BLaER1 (cell line): ENCODE measurements around the gene FALEC.

Experiments used
- H3K27ac ChIP-seq: shearing (Covaris generic); formaldehyde crosslinking; 2 replicates; pipeline ENCODE4 v1.8.1; 2022
- H3K27me3 ChIP-seq: shearing (Covaris generic); formaldehyde crosslinking; 2 replicates; pipeline ENCODE4 v1.8.1; 2022
- H3K36me3 ChIP-seq: shearing (Covaris generic); formaldehyde crosslinking; 2 replicates; pipeline ENCODE4 v1.8.1; 2022
- H3K4me1 ChIP-seq: shearing (Covaris generic); formaldehyde crosslinking; 2 replicates; pipeline ENCODE4 v1.8.1; 2022
- H3K4me2 ChIP-seq: shearing (Covaris generic); formaldehyde crosslinking; 2 replicates; pipeline ENCODE4 v1.8.1; 2022
- H3K4me3 ChIP-seq: shearing (Covaris generic); formaldehyde crosslinking; 2 replicates; pipeline ENCODE4 v1.8.1; 2022
- H3K9ac ChIP-seq: shearing (Covaris generic); formaldehyde crosslinking; 2 replicates; pipeline ENCODE4 v1.8.1; 2022
- H3K9me3 ChIP-seq: shearing (Covaris generic); formaldehyde crosslinking; 2 replicates; pipeline ENCODE4 v1.8.1; 2022
- H4K20me1 ChIP-seq: shearing (Covaris generic); formaldehyde crosslinking; 2 replicates; pipeline ENCODE4 v1.8.1; 2022
- Cebpa-rat ChIP-seq: shearing (Covaris generic); IDR thresholded peaks from 2 replicates; pipeline ENCODE4 v1.8.1; 2022

Gene FALEC

GRCh38 chr1:150537732-150538684 is 22.5 kb downstream of the FALEC start:
- Histone ChIP-seq H4K20me1 (no peaks in the 10 kb centered on the region), H3K36me3 (no peaks in the 10 kb centered on the region), H3K9me3 (no peaks in the 10 kb centered on the region), H3K27me3 (no peaks in the 10 kb centered on the region), H3K4me2 (peak overlapping the region; percentile 21), H3K4me3 (no peak overlapping the region), H3K4me1 (peaks cover 9% of the 10 kb centered on the region), H3K9ac (no peak overlapping the region), H3K27ac (no peak overlapping the region)
- no peak for TF ChIP-seq Cebpa-rat

GRCh38 chr1:150543500-150544143 is 28.1 kb downstream of the FALEC start:
- no peak overlapping the region for H3K4me3 ChIP-seq
- H3K36me3 ChIP-seq: no peaks in the 10 kb centered on the region
- no peak overlapping the region for H3K27ac ChIP-seq
- H3K4me2 ChIP-seq: no peak overlapping the region
- no peaks in the 10 kb centered on the region for H3K9me3 ChIP-seq
- H3K27me3 ChIP-seq: peaks cover 5% of the 10 kb centered on the region; the same call in 1 of the 2 replicates
- TF ChIP-seq Cebpa-rat: no peak
- no peak overlapping the region for H3K9ac ChIP-seq
- H3K4me1 ChIP-seq: peaks cover 7% of the 10 kb centered on the region
- no peaks in the 10 kb centered on the region for H4K20me1 ChIP-seq

- H3K4me3 ChIP-seq: no peak overlapping the region
- no peak overlapping the region for H3K4me2 ChIP-seq
- no peak for TF ChIP-seq Cebpa-rat
- H3K4me1 ChIP-seq: 0 out of 2 replicates have a peak, but pooled peaks cover 6% of the 10 kb centered on the region
- H4K20me1 ChIP-seq: no peaks in the 10 kb centered on the region
- H3K27me3 ChIP-seq: peaks cover 8% of the 10 kb centered on the region; the same call in 1 of the 2 replicates
- no peak overlapping the region for H3K9ac ChIP-seq
- H3K36me3 ChIP-seq: no peaks in the 10 kb centered on the region
- no peak overlapping the region for H3K27ac ChIP-seq
- H3K9me3 ChIP-seq: no peaks in the 10 kb centered on the region
Measured at GRCh38 chr1:150544204-150544603, 28.7 kb downstream of the FALEC start.

GRCh38 chr1:150545486-150546032 is 30.0 kb downstream of the FALEC start:
- Histone ChIP-seq H3K4me1 (peaks cover 9% of the 10 kb centered on the region), H3K9me3 (no peaks in the 10 kb centered on the region), H4K20me1 (0 out of 2 replicates have a peak, but pooled peaks cover 2% of the 10 kb centered on the region), H3K36me3 (no peaks in the 10 kb centered on the region), H3K27ac (no peak overlapping the region), H3K9ac (no peak overlapping the region), H3K27me3 (peaks cover 12% of the 10 kb centered on the region; the same call in 1 of the 2 replicates), H3K4me2 (no peak overlapping the region), H3K4me3 (no peak overlapping the region)
- no peak for TF ChIP-seq Cebpa-rat

GRCh38 chr1:150546294-150546937 is 30.9 kb downstream of the FALEC start:
- H3K4me3 ChIP-seq: no peak overlapping the region
- peaks cover 18% of the 10 kb centered on the region for H3K4me1 ChIP-seq
- H3K9me3 ChIP-seq: no peaks in the 10 kb centered on the region
- peaks cover 12% of the 10 kb centered on the region; the same call in 1 of the 2 replicates for H3K27me3 ChIP-seq
- H3K36me3 ChIP-seq: no peaks in the 10 kb centered on the region
- TF ChIP-seq Cebpa-rat: no peak
- H3K4me2 ChIP-seq: no peak overlapping the region
- H3K27ac ChIP-seq: no peak overlapping the region
- H4K20me1 ChIP-seq: 0 out of 2 replicates have a peak, but pooled peaks cover 4% of the 10 kb centered on the region
- no peak overlapping the region for H3K9ac ChIP-seq

GRCh38 chr1:150548324-150548631 is 32.7 kb downstream of the FALEC start:
- peak overlapping the region; percentile 97 for H3K4me2 ChIP-seq
- H3K36me3 ChIP-seq: no peaks in the 10 kb centered on the region
- 0 out of 2 replicates have a peak, but pooled peaks cover 4% of the 10 kb centered on the region for H4K20me1 ChIP-seq
- no peak overlapping the region for H3K27ac ChIP-seq
- no peaks in the 10 kb centered on the region for H3K9me3 ChIP-seq
- H3K4me3 ChIP-seq: peak overlapping the region; percentile 68
- H3K27me3 ChIP-seq: peaks cover 12% of the 10 kb centered on the region; the same call in 1 of the 2 replicates
- peak overlapping the region; percentile 75; the same call in 1 of the 2 replicates for H3K9ac ChIP-seq
- TF ChIP-seq Cebpa-rat: no peak
- peaks cover 37% of the 10 kb centered on the region for H3K4me1 ChIP-seq

- peak within 1 kb of the TSS; percentile 97 for H3K4me2 ChIP-seq
- H3K36me3 ChIP-seq: no peaks in the 10 kb centered on the region
- peak within 1 kb of the TSS; percentile 68 for H3K4me3 ChIP-seq
- H3K27ac ChIP-seq: peak within 1 kb of the TSS; percentile 58
- H3K9ac ChIP-seq: peak within 1 kb of the TSS; percentile 75
- no peak for TF ChIP-seq Cebpa-rat
- H3K9me3 ChIP-seq: no peaks in the 10 kb centered on the region
- H4K20me1 ChIP-seq: 0 out of 2 replicates have a peak, but pooled peaks cover 4% of the 10 kb centered on the region
- H3K4me1 ChIP-seq: peaks cover 39% of the 10 kb centered on the region
- peaks cover 12% of the 10 kb centered on the region; the same call in 1 of the 2 replicates for H3K27me3 ChIP-seq
Measured at GRCh38 chr1:150548632-150549495, 33.3 kb downstream of the FALEC start, which contains the start of gene ADAMTSL4. Gene ADAMTSL4 (plus strand): TSS chr1:150549408. CDS start chr1:150552289, 2,881 bp downstream.

GRCh38 chr1:150549496-150550221 is 34.1 kb downstream of the FALEC start:
- Histone ChIP-seq H3K4me3 (peak overlapping the region; percentile 68; the same call in 1 of the 2 replicates), H3K27ac (no peak overlapping the region), H3K4me2 (peak overlapping the region; percentile 97), H3K27me3 (peaks cover 12% of the 10 kb centered on the region; the same call in 1 of the 2 replicates), H3K36me3 (no peaks in the 10 kb centered on the region), H3K9ac (no peak overlapping the region), H3K4me1 (peaks cover 39% of the 10 kb centered on the region), H4K20me1 (0 out of 2 replicates have a peak, but pooled peaks cover 4% of the 10 kb centered on the region), H3K9me3 (no peaks in the 10 kb centered on the region)
- no peak for TF ChIP-seq Cebpa-rat
